Measurements from ENCODE around the gene DEPDC1B.
"Not testable (repeated sequence)": the region's sequence is repeated elsewhere in the genome, so short reads cannot be mapped to it uniquely, and the experiment has no call there.

DEPDC1B gene

DNA sequence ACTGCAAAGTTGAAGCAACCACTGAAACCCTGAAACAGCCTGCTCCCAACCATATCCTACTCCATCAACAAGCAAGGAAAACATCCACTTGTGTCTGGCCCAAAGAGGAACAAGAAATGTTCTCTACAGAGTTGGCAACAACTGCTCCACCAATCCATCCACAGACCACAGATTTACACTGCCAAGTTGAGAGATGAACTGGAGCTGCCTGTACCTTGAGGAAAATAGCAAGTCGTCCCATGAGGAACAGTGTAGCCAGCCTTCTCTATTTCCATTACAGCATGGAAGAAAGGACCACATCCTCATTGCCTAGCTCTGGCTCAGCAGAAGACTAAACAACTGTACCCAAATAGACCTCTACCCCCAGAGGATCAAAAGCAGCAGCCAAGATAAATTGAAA, 60.4 kb downstream of the DEPDC1B start:
- DNase-seq = no peak

DNA sequence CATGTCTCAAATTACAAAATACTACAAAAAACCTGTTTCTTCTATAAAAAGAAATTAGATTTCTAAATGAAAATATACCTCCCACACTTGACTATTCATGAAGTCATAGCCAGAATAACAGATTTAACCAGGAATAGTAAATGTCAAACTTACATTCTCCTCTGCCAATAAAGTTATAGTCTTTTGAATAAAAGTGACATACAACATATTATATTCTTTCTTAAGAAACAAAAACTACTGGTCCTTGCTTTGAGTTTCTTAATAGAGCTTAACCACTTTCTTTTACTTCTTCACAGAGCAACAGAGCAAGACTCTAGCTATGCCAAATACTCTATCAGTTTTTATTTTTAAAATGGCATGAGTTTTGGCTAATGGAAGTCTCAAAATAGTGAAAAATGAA, 61.7 kb downstream of the DEPDC1B start:
- DNase-seq = no peak

DNA sequence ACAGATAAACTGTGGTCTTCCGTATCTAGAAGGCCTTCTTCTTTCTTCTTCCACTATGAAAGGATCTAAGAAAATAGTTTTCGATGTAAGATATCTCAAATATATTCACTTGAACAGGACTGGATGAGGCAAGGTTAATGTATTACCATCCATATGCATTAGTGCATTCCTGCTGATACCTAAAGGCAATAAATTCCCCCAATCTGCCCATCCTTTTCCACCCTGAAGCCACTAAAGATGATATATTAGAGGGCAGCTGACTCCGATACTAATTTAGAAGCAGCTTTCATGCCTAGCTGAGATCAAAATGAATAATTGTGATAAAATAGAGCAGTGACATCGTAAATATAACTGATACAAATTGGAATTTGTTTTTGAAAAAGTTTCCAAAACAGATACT, 63.3 kb downstream of the DEPDC1B start:
- no peak for DNase-seq

DNA sequence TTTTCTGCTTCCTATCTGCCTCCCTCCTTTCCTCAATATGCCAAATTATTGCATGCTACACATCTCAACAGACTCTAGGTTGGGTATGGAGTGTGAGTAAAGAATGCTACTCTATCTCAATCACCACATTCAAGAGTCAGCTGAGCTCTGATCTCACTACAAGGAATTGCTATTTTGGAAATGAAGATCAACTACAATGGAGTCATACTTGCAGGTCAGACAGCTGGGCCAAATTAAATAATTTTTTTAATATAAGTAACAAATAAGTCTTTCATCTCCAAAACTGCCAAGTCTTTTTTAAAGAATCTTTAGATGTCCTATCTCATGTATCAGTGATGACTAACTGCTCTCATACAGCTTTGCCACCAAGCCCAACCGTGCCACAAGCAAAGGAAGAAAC, 64.0 kb downstream of the DEPDC1B start:
- no peak for DNase-seq

DNA sequence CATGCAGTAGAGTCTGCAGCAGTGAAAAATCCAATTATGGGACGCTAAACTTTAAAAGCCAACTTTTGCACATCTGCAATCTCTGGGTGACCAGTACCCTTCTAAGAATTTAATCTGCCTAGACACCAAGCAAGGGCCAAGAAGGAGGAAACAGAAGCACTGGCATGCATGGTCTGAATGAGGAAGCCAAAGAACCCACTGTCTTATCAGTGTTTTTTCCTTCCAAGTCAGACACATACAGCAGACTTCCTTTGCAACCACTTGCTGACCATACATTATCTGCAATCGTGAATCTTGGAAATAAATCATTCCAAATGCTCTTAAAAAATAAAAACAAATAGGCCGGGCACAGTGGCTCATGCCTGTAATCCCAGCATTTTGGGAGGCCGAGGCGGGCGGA, 65.9 kb downstream of the DEPDC1B start:
- no peak for DNase-seq

DNA sequence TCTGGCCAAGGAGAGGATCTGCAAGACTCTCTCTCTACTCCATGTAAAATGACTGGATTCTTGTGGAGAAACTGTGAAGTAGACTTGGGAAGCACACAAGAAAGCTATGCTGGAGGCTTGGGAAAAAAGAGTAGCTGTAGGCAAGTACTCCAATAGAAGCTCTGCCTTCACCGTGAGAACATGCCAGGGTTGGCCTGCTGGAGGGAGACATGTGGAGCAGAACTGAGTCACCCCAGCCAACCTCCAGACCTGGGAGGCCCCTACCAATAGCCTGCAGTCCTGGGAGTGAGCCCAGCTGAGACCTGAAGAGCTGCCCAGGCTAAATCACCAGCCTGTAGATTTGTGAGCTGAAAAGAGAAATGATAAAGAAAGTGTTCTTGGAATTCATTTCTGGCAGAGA, 66.6 kb downstream of the DEPDC1B start:
- DNase-seq = no peak

DNA sequence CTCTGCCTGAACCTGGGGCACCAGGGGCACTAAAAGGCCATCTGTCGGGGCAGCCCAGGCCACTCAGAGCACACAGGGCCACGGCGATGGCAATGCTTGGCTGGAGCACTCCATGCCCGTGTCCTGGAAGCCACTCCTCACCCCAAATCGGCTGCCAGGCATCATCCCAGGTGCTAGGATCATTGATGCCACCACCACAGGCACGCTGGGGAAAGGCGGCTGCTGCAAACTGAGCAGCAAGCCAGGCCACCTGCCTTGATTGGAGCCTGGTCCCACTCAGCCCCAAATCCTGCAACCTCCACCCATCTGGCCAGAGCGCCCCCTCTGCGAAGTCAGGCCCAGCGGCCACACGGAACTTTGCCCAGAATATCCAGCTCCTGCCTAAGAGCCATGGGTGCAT, 67.8 kb downstream of the DEPDC1B start:
- DNase-seq = no peak

DNA sequence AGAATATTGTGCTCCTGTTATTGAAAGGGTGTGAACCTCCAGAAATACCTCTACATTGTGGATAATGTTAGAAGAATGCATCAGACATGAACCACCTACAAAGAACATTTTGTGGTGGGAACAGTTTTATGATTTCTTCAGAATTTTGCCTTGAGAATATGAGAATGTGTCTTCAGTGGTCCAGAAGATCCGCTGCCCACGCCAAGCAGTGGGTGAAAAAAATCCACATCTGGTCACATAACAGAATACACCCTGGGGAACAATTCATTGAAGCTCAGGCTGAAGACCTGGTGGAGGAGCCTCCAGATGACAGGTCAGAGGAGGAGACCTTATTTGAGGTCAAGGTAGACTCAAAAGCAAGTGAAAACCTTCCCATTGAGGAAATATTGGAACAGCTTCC, 69.1 kb downstream of the DEPDC1B start:
- no peak for DNase-seq

DNA sequence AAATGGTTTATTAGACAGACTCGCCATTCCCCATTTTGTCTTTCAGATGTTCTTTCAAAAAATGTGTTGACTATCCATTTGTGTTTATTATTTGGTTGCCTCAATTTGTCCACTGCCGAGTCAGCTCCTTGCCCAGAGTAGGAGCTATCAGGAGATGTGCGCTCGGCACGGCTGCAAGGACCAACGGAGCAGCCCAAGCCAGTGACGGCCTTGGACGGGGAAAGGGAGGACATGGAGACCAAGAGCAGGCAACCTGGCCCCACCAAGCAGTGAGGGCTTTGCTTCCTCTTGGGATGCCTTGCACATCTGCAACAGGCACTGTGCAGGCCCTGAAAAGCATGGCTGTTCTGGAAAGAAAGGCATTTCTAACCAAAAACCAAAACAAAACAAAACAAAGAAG, 69.8 kb downstream of the DEPDC1B start:
- DNase-seq = no peak

DNA sequence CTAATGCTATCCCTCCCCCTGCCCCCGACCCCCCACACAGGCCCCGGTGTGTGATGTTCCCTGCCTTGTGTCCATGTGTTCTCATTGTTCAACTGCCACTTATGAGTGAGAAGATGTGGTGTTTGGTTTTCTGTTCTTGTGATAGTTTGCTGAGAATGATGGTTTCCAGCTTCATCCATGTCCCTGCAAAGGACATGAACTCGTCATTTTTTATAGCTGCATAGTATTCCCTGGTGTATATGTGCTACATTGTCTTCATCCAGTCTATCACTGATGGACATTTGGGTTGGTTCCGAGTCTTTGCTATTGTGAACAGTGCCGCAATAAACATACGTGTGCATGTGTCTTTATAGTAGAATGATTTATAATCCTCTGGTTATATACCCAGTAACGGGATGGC, 75.1 kb downstream of the DEPDC1B start:
- not testable (repeated sequence) for DNase-seq

DNA sequence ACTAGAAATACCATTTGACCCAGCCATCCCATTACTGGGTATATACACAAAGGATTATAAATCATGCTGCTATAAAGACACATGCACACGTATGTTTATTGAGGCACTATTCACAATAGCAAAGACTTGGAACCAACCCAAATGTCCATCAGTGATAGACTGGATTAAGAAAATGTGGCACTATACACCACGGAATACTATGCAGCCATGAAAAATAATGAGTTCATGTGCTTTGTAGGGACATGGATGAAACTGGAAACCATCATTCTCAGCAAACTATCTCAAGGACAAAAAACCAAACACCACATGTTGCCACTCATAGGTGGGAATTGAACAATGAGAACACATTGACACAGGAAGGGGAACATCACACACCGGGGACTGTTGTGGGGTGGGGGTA, 79.2 kb downstream of the DEPDC1B start:
- not testable (repeated sequence) for DNase-seq

DNA sequence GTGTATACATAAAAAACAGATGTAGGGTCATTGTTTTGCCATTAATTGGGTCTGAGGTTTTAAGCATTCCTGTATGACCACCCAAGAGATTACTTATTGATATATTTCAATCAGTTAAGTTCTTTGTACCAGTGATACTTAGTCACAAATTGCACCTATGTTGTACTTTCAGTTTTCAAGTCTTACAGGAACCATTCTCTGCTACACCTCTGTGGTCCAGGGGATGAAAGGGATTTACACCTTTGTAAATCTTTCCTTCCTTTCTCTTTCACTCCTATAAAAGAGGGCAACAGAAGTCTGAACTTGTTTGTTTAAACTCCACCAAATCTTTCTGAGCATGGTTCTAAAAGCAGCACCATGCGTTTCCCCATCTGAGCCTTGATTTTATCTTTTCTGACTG, 86.1 kb downstream of the DEPDC1B start:
- no peak for DNase-seq

DNA sequence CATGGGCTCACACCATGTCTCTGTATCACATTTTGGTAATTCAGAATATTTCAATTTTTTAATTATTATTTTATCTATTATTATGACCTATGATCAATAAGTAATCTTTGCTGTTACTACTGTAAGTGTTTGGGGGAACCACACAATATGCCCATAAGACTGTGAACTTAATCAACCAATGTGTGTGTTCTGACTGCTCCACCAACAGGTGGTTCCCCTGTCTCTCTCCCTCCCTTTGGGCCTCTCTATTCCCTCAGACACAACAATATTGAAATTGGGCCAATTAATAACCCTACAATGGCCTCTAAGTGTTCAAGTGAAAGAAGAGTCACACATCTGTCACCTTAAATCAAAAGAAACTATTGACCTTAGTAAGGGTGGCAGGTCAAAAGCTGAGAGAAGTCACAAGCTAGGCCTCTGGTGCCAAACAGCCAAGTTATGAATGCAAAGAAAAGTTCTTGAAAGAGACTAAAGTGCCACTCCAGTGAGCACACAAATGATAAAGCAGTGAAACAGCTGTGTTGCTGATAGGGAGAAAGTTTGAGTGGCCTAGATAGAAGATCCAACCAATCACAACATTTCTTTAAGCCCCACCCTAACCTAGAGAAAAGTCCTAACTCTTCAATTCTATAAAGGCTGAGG, 88.7 kb downstream of the DEPDC1B start:
- no peak for DNase-seq

DNA sequence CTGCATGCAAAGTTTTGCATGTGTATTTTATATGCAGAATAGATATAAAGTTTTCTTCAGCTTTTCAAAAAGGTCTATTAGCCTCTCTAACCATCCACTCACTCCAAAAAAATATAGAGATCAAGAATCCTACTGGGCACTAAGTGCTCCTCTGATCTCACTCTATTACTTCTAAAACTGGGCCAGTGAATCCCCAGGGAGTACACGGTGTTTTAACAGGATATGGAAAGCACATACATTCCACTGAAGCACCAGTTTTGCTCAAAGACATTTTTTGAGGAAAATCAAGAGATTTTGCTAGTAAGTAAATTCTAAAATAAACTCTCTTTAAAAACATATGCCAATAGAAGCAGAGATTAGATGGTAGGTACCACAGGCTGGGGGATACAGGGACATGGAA, 95.2 kb downstream of the DEPDC1B start:
- no peak for DNase-seq

DNA sequence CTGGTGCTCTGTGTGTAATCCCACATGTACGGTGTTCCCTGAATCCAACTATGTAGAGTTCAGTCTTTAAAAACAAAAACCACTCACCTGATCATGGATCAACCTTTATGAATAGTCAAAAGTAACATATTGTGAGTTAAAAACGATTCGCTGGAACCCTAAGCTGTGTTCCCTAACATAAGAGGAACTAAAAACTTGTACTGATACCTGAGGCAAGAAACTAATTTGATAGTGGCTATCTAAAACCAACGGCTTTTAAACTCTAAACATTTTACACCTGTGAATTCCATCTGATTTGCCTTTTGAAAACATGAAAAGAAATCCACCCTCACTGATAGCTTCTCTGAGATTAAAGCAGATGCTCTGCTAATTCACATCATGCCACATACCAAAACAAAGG, 101.5 kb downstream of the DEPDC1B start:
- DNase-seq = no peak

DNA sequence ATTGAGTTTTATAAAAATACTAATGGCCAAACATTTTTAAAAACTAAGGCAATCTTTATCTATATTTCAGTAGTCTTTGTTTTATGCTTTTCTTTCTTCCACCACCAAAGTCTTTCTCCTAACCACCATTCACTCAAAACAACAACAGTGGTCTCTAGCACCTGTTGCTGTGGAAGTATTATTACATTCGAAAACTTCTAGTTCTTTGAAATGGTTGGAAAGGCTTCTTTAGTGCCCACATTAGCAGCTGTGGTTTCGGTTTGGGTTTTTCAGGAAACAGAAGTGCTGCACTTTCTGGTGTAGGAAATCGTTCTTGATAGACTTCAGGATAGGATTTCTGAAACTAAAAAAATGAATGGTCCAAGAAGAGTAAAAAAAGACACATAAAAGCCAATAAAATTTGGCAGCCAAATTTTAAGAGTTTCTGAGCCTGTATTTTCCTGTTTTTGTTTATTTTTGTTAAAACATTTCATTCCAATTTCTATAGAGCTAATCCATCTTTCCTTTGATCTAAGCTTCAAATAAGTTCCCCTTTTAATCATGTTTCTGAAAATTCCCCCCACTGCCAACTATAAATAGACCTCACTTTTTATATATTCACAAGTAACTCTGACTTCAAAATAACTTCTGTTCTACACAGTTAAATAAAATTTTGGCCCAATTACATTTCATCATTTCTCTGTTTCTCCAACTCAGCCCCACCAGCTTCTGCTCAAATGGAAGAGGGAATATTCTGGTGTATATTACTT, 102.2 kb downstream of the DEPDC1B start:
- no peak for DNase-seq

DNA sequence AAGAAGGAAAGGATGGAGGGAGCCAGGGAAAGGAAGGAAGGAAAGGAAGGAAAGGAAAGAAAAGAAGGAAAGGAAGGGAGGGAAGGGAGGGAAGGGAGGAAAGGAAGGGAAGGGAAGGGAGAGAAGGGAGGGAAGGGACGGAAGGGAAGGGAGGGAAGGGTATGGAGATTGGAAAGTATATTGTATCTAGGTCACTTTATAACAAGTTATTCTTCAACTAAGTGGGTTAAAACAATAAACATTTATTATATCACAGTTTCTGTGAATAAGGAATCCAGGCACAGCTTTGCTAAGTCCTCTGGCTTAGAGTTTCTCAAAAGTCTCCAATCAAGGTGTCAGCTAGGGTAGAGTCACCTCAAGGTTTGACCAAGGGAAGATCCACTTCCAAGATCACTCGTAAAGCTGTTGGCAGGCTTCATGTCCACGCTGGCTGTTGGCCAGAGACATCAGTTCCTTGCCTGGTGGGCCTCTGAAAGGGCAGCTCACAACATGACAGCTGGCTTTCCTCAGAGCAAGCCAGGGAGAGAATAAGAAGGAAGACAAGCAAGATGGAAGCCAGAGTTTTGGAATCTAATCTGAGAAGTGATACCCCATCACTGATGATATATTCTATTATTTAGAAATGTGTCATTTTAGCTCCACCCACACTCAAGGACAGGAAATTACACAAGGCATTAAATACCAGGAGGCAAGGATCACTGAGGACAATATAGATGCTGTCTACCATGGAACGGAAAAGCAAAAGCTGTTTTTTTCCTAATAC, 105.1 kb downstream of the DEPDC1B start:
- DNase-seq = no peak

DNA sequence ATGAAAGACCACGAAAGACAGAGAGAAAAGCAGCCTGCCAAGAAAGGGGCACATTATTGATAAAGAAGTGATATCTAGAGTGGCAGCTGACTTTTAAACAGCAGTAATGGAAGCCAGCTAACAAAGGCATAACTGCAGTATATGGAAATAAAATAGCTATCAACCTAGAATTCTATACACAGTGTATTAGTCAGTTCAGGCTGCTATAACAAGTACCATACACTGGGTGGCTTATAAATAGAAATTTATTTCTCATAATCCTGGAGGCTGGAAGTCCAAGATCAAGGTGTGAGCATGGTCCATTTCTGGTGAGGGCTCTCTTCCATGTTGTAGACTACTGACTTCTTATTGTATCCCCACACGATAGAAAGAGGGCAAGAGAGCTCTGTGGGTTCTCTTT, 109.8 kb downstream of the DEPDC1B start:
- DNase-seq = no peak

DNA sequence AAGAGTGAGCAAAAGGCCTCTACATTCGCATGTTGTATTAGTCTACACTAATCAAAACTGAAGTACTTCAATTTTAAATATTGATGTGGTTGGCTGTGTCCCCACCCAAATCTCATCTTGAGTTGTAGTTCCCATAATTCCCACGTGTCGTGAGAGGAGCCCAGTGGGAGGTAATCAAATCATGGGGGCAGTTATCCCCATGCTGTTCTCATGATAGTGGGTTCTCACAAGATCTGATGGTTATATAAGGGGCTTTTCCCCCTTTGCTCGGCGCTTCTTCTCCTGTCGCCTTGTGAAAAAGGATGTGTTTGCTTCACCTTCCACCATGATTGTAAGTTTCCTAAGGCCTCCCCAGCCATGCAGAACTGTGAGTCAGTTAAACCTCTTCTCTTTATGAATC, 112.7 kb downstream of the DEPDC1B start:
- not testable (repeated sequence) for DNase-seq

DNA sequence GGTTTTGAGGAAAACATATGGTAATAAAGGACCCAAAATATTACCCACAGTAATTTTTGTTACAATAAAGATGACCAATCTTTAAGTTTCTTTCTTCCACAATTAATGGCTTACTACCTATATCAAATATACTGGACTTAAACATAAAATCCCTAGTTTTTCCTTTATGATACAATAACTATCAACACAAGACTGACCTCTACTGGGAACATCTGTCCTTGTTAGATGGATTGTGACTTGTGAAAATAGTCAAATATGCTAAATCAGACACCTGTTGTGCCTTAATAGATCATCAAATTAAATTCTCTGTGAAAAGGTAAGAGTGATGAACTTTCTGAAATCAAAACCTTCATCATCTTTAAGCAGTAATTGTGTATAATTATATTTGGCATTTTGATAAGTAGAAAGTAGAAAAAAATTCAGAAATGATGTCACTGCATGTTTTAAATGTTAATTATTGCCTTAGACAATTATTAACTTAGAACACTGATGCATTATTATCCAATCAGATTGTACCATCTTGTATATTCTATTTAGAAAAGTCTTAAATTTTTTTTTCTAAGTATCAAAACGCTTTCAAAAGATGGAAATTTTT, 113.6 kb downstream of the DEPDC1B start:
- no peak for DNase-seq

DNA sequence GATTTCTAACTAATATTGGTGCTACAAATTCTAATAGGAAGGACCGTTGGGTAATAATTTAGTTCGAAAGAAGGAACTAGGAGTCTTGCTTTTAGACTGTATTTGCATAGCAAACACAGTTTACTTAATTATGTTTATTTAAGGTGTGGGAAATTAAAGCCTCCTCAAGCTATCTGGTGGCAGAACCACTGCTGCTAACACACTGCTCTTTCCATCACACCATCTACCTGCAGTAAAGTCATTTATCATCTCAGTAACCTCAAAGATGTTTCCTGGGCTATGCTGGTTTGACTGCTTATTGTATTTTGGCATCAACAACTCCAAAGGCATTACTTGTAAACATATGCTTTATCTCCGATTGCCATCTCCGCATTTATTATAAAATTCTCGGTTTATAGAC, 114.3 kb downstream of the DEPDC1B start:
- DNase-seq = no peak

DNA sequence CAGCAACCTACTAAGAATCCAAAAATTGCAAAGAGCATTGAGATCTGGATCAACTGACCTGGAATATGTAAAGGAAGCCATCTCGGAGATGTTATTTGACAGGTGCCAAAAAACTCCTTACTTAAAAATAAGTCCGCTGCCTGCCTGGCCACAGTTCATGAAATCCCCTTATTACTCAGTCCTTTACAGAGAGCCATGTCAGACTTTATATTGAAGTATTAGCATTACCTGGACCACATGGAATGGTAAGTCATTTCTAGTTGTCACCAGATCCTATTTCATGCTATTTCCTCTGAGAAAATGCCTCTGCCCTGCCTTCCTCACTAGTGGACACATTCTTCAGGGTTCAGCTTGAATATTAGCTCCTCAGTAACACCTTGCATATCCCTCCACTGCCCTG, 115.7 kb downstream of the DEPDC1B start:
- DNase-seq = no peak

DNA sequence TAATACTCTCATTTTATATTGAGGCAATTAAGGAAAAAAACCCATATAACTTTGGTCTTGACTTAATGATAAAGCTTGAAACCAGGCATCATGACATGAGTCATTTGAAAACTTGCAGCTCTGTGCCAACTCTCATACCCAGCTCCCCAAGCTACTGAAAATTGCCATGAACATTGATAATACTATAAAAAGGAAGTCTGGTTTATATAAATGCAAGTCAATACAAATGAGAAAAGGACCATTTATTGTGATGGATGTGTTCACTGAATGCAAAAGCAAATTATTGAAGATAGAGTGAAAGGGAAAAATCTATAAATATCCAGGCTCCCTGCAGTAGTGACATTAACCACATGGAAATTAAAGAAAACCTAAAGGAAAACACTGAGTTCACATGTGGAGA, 116.3 kb downstream of the DEPDC1B start:
- DNase-seq = no peak

DNA sequence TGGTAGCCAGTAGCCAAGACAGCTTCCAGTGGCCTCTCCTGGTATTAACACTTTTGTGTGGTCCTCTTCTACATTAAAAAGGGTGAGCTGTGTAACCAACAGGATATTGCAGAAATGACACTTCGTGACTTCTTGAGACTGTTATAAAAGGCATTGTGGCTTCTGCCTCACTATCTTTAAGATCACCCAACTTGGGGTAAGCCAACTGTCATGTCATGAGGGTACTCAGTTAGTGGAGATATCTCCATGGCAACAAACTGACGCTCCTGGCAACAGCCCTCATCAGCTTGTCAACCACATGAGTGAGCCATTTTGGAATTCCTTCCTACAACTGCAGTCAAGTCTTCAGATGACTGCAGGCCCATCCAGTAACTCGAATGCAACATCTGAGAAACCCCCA, 121.7 kb downstream of the DEPDC1B start:
- DNase-seq = no peak

Measured in activated CD4-positive, alpha-beta T cell treated with anti-CD3 and anti-CD28 coated beads for 48 hours (primary cell).